HepG2 (cell line): ENCODE results near the gene GNL1. TPM values are rescaled to one million over a fixed set of nuclear protein-coding genes. Genes with fewer than 3 reads are reported as not detected.

Experiments
- DNMT1 ChIP-seq: sonication (generic); formaldehyde crosslinking; IDR thresholded peaks from 2 replicates; pipeline ENCODE4 v1.5.1; 2020; ENCODE audit warnings: mild to moderate bottlenecking, missing genetic modification reagents
- FIP1L1 ChIP-seq: fragments of 200-400 bp; formaldehyde crosslinking; IDR thresholded peaks from 2 replicates; pipeline ENCODE4 v1.6.1; 2018; ENCODE audit warnings: low read depth, mild to moderate bottlenecking, low read length, moderate library complexity, borderline replicate concordance; ENCODE audit not compliant: insufficient read depth
- MED1 ChIP-seq: sonication (generic); formaldehyde crosslinking; IDR thresholded peaks from 2 replicates; pipeline ENCODE4 v1.4.0; 2020; ENCODE audit warnings: missing genetic modification reagents
- MIER3 ChIP-seq: IDR thresholded peaks from 2 replicates; pipeline ENCODE4 v1.6.1; 2016; ENCODE audit warnings: missing compliant biosample characterization, borderline replicate concordance
- NFE2L2 ChIP-seq: fragments of 150-350 bp; IDR thresholded peaks from 2 replicates; pipeline ENCODE4 v1.6.1; 2014; ENCODE audit warnings: low read length
- RAD51 ChIP-seq: fragments of 450-650 bp; IDR thresholded peaks from 2 replicates; pipeline ENCODE4 v1.6.1; 2016; ENCODE audit warnings: borderline replicate concordance
- RCOR2 ChIP-seq: IDR thresholded peaks from 2 replicates; pipeline ENCODE4 v1.6.1; 2016; ENCODE audit warnings: missing biosample characterization, missing genetic modification reagents
- SIN3B ChIP-seq: fragments of 150-350 bp; IDR thresholded peaks from 2 replicates; pipeline ENCODE4 v1.6.1; 2014; ENCODE audit warnings: low read length
- SMAD1 ChIP-seq: sonication (generic); formaldehyde crosslinking; IDR thresholded peaks from 2 replicates; pipeline ENCODE4 v1.4.0; 2020; ENCODE audit warnings: missing genetic modification reagents, low read depth, mild to moderate bottlenecking, borderline replicate concordance
- SMAD9 ChIP-seq: sonication (generic); formaldehyde crosslinking; IDR thresholded peaks from 2 replicates; pipeline ENCODE4 v1.5.1; 2020; ENCODE audit warnings: mild to moderate bottlenecking, missing genetic modification reagents
- TGIF2 ChIP-seq: IDR thresholded peaks from 2 replicates; pipeline ENCODE4 v1.6.1; 2016; ENCODE audit warnings: control low read depth, missing compliant biosample characterization
- TOE1 ChIP-seq: sonication (generic); formaldehyde crosslinking; IDR thresholded peaks from 2 replicates; pipeline ENCODE4 v1.4.0; 2020; ENCODE audit warnings: mild to moderate bottlenecking, missing genetic modification reagents
- TOPORS ChIP-seq: sonication (generic); formaldehyde crosslinking; IDR thresholded peaks from 2 replicates; pipeline ENCODE4 v1.8.0; 2023; ENCODE audit warnings: mild to moderate bottlenecking, missing genetic modification reagents
- XRCC5 ChIP-seq: fragments of 200-400 bp; formaldehyde crosslinking; optimal IDR thresholded peaks from 2 replicates; pipeline ENCODE3; 2017; ENCODE audit warnings: mild to moderate bottlenecking, low read length
- ZNF124 ChIP-seq: sonication (generic); formaldehyde crosslinking; IDR thresholded peaks from 2 replicates; pipeline ENCODE4 v1.4.0; 2020; ENCODE audit warnings: missing genetic modification reagents
- ZNF34 ChIP-seq: sonication (generic); formaldehyde crosslinking; IDR thresholded peaks from 2 replicates; pipeline ENCODE4 v1.4.0; 2020; ENCODE audit warnings: mild to moderate bottlenecking, missing genetic modification reagents, borderline replicate concordance
- ZNF530 ChIP-seq: sonication (generic); formaldehyde crosslinking; IDR thresholded peaks from 2 replicates; pipeline ENCODE4 v1.5.0; 2020; ENCODE audit warnings: low read depth, mild to moderate bottlenecking, missing genetic modification reagents
- ZNF678 ChIP-seq: sonication (generic); formaldehyde crosslinking; IDR thresholded peaks from 2 replicates; pipeline ENCODE4 v1.4.0; 2020; ENCODE audit warnings: mild to moderate bottlenecking, missing genetic modification reagents
- ZNF761 ChIP-seq: sonication (generic); formaldehyde crosslinking; conservative IDR thresholded peaks from 2 replicates; pipeline ENCODE4 v1.4.0; 2020; ENCODE audit warnings: mild to moderate bottlenecking, missing genetic modification reagents
- polyA plus RNA-seq, 8 experiments: library from polyadenylated mRNA; depleted of rRNA in 3 of 8; stranded (reverse) in 7 of 8; unstranded in 1 of 8; fragments of >200 nt; fragmentation: Illumina TruSeq in 4 of 8; extraction: Trizol in 4 of 8; gene quantifications; 2 replicates each; pipeline versions ENCODE4 v1.2.1 to v1.2.3, GENCODE V29; 2011 to 2016; ENCODE audit warnings: low read depth in 4 of 8, missing spikeins in 1 of 8, mixed read lengths in 1 of 8; ENCODE audit not compliant: insufficient read depth in 1 of 8
- total RNA-seq, 5 experiments: library from RNA; depleted of rRNA; stranded (reverse); fragments of >200 nt; fragmentation: Illumina TruSeq; extraction: Trizol; gene quantifications; 2 replicates each; pipeline ENCODE4 v1.2.3, GENCODE V29; 2016; ENCODE audit warnings: low read depth in 1 of 5
- TF ChIP-seq, protein P1 (sequence below): sonication (generic); formaldehyde crosslinking; conservative IDR thresholded peaks from 2 replicates; pipeline ENCODE4 v1.8.0; 2022; ENCODE audit warnings: low read depth, missing genetic modification reagents
- TF ChIP-seq, protein P2 (sequence below): IDR thresholded peaks from 2 replicates; pipeline ENCODE4 v1.6.1; 2016; ENCODE audit warnings: mild to moderate bottlenecking
- TF ChIP-seq, protein P3 (sequence below): sonication (generic); formaldehyde crosslinking; IDR thresholded peaks from 2 replicates; pipeline ENCODE4 v1.5.0; 2020; ENCODE audit warnings: mild to moderate bottlenecking, missing genetic modification reagents
- TF ChIP-seq, protein P4 (sequence below): sonication (generic); IDR thresholded peaks from 2 replicates; pipeline ENCODE4 v1.6.1; 2016; ENCODE audit warnings: low read depth, borderline replicate concordance
- TF ChIP-seq, protein P5 (sequence below): sonication (generic); formaldehyde crosslinking; IDR thresholded peaks from 2 replicates; pipeline ENCODE4 v1.5.0; 2020; ENCODE audit warnings: missing genetic modification reagents, mild to moderate bottlenecking, borderline replicate concordance

The GNL1 gene
- total and polyA plus RNA-seq, 2 of the 13 experiments (the other 11 are each of a cell fraction or from before 2014, with no cell fraction given), result 35.0 to 55.6 TPM

DNA sequence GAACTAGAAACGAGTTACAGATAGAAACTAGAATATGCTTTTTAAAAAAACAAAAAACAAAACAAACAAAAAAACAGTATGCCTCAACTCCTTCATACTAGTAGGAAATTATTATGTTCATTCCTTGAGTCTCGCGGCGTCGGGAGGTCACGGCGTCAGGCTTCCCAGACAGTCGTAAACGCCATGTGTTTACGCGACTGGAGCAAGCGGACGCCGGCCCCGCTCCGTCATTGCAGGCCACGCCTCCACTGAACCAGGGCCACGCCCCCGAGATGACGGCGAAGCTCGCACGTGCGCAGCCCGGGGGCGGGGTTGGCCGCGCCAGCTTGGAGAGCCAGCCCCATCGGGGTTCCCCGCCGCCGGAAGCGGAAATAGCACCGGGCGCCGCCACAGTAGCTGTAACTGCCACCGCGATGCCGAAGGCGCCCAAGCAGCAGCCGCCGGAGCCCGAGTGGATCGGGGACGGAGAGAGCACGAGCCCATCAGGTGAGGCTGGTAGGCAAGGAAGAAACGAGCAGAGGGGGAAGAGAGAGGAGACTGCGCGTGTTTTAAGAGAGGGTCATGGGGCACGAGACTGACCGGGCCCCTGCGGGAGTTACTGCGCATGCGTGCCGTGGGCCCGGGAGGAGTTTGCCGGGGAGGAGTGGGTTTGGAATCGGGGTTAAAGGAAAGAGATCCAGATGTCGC, 14.9 kb upstream of the GNL1 start, which contains the start of gene ABCF1 (continued):
- TF ChIP-seq, protein P1, sequence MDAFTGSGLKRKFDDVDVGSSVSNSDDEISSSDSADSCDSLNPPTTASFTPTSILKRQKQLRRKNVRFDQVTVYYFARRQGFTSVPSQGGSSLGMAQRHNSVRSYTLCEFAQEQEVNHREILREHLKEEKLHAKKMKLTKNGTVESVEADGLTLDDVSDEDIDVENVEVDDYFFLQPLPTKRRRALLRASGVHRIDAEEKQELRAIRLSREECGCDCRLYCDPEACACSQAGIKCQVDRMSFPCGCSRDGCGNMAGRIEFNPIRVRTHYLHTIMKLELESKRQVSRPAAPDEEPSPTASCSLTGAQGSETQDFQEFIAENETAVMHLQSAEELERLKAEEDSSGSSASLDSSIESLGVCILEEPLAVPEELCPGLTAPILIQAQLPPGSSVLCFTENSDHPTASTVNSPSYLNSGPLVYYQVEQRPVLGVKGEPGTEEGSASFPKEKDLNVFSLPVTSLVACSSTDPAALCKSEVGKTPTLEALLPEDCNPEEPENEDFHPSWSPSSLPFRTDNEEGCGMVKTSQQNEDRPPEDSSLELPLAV, result no peak; the same call in 1 of the 2 replicates
- TF ChIP-seq ZNF34 (CRISPR knock-in tag), result 0 out of 2 replicates have a peak, but pooled peaks have one; percentile 84
- no peak for TF ChIP-seq FIP1L1
- TF ChIP-seq SMAD1 (CRISPR knock-in tag), result peak; percentile 80
- TF ChIP-seq DNMT1 (CRISPR knock-in tag), result peak; percentile 90
- TF ChIP-seq SIN3B, result peak; percentile 76
- TF ChIP-seq XRCC5, result peak; percentile 74
- peak; percentile 83 for TF ChIP-seq ZNF761 (CRISPR knock-in tag)
- TF ChIP-seq, protein P2, sequence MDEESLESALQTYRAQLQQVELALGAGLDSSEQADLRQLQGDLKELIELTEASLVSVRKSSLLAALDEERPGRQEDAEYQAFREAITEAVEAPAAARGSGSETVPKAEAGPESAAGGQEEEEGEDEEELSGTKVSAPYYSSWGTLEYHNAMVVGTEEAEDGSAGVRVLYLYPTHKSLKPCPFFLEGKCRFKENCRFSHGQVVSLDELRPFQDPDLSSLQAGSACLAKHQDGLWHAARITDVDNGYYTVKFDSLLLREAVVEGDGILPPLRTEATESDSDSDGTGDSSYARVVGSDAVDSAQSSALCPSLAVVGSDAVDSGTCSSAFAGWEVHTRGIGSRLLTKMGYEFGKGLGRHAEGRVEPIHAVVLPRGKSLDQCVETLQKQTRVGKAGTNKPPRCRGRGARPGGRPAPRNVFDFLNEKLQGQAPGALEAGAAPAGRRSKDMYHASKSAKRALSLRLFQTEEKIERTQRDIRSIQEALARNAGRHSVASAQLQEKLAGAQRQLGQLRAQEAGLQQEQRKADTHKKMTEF (CRISPR knock-in tag), result peak; percentile 99
- TF ChIP-seq TOE1, result peak; percentile 86; the same call in 1 of the 2 replicates
- TF ChIP-seq, protein P3, sequence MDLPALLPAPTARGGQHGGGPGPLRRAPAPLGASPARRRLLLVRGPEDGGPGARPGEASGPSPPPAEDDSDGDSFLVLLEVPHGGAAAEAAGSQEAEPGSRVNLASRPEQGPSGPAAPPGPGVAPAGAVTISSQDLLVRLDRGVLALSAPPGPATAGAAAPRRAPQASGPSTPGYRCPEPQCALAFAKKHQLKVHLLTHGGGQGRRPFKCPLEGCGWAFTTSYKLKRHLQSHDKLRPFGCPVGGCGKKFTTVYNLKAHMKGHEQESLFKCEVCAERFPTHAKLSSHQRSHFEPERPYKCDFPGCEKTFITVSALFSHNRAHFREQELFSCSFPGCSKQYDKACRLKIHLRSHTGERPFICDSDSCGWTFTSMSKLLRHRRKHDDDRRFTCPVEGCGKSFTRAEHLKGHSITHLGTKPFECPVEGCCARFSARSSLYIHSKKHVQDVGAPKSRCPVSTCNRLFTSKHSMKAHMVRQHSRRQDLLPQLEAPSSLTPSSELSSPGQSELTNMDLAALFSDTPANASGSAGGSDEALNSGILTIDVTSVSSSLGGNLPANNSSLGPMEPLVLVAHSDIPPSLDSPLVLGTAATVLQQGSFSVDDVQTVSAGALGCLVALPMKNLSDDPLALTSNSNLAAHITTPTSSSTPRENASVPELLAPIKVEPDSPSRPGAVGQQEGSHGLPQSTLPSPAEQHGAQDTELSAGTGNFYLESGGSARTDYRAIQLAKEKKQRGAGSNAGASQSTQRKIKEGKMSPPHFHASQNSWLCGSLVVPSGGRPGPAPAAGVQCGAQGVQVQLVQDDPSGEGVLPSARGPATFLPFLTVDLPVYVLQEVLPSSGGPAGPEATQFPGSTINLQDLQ (CRISPR knock-in tag), result 0 out of 2 replicates have a peak, but pooled peaks have one; percentile 80
- TF ChIP-seq SMAD9 (CRISPR knock-in tag), result peak; percentile 79; the same call in 1 of the 2 replicates
- TF ChIP-seq, protein P4, sequence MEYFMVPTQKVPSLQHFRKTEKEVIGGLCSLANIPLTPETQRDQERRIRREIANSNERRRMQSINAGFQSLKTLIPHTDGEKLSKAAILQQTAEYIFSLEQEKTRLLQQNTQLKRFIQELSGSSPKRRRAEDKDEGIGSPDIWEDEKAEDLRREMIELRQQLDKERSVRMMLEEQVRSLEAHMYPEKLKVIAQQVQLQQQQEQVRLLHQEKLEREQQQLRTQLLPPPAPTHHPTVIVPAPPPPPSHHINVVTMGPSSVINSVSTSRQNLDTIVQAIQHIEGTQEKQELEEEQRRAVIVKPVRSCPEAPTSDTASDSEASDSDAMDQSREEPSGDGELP, result peak; percentile 73; the same call in 1 of the 2 replicates
- peak; percentile 96 for TF ChIP-seq ZNF124
- 0 out of 2 replicates have a peak, but pooled peaks have one; percentile 57 for TF ChIP-seq MIER3 (CRISPR knock-in tag)
- TF ChIP-seq NFE2L2, result no peak
- TF ChIP-seq, protein P5, sequence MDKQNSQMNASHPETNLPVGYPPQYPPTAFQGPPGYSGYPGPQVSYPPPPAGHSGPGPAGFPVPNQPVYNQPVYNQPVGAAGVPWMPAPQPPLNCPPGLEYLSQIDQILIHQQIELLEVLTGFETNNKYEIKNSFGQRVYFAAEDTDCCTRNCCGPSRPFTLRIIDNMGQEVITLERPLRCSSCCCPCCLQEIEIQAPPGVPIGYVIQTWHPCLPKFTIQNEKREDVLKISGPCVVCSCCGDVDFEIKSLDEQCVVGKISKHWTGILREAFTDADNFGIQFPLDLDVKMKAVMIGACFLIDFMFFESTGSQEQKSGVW (CRISPR knock-in tag), result no peak; the same call in 1 of the 2 replicates
- TF ChIP-seq TOPORS (CRISPR knock-in tag), result no peak
- peak; percentile 99 for TF ChIP-seq ZNF678 (CRISPR knock-in tag)
- TF ChIP-seq RAD51, result no peak
- TF ChIP-seq ZNF530 (CRISPR knock-in tag), result no peak
- peak; percentile 88 for TF ChIP-seq TGIF2 (CRISPR knock-in tag)
- TF ChIP-seq MED1 (CRISPR knock-in tag), result peak; percentile 90
- TF ChIP-seq RCOR2 (CRISPR knock-in tag), result no peak
